ENCODE data around the gene NUP62.
"Not testable (repeated sequence)": the region's sequence is repeated elsewhere in the genome, so short reads cannot be mapped to it uniquely, and the experiment has no call there.

Gene NUP62

GRCh38 chr19:49968279-49968922, 39.1 kb upstream of the NUP62 start:
- Histone ChIP-seq H3K27ac (ENCODE audit: insufficient read depth, low read length, poor library complexity, severe bottlenecking) (no peak overlapping the region), H3K27me3 (replicated peaks; ENCODE audit: control insufficient read depth, insufficient read depth, low read length, poor library complexity, severe bottlenecking) (peaks cover 2% of the 10 kb centered on the region), H3K9me3 (ENCODE audit: control insufficient read depth, low read length) (no peaks in the 10 kb centered on the region), H3K4me3 (ENCODE audit: insufficient read depth, low read depth, low read length, poor library complexity, severe bottlenecking) (no peak overlapping the region), H3K4me1 (ENCODE audit: control insufficient read depth, insufficient read depth, low read length, poor library complexity, severe bottlenecking) (no peaks in the 10 kb centered on the region), H3K36me3 (ENCODE audit: control insufficient read depth, insufficient read depth, low read length) (no peaks in the 10 kb centered on the region)
- DNase-seq = no peak

- not testable (repeated sequence) for H3K4me1 ChIP-seq (ENCODE audit: control insufficient read depth, insufficient read depth, low read length, poor library complexity, severe bottlenecking); DNase-seq; H3K27ac ChIP-seq (ENCODE audit: insufficient read depth, low read length, poor library complexity, severe bottlenecking); H3K4me3 ChIP-seq (ENCODE audit: insufficient read depth, low read depth, low read length, poor library complexity, severe bottlenecking); H3K27me3 ChIP-seq (replicated peaks; ENCODE audit: control insufficient read depth, insufficient read depth, low read length, poor library complexity, severe bottlenecking); H3K36me3 ChIP-seq (ENCODE audit: control insufficient read depth, insufficient read depth, low read length); H3K9me3 ChIP-seq (ENCODE audit: control insufficient read depth, low read length)
Observed at GRCh38 chr19:49960980-49961379, 31.7 kb upstream of the NUP62 start, which contains the start of gene SIGLEC11. Gene SIGLEC11, minus strand, starts transcription at chr19:49961172. Its CDS starts 91 bp downstream, at chr19:49961081.

- H3K4me3 ChIP-seq (ENCODE audit: insufficient read depth, low read depth, low read length, poor library complexity, severe bottlenecking); H3K36me3 ChIP-seq (ENCODE audit: control insufficient read depth, insufficient read depth, low read length); DNase-seq; H3K27ac ChIP-seq (ENCODE audit: insufficient read depth, low read length, poor library complexity, severe bottlenecking); H3K9me3 ChIP-seq (ENCODE audit: control insufficient read depth, low read length); H3K27me3 ChIP-seq (replicated peaks; ENCODE audit: control insufficient read depth, insufficient read depth, low read length, poor library complexity, severe bottlenecking); H3K4me1 ChIP-seq (ENCODE audit: control insufficient read depth, insufficient read depth, low read length, poor library complexity, severe bottlenecking): not testable (repeated sequence)
Observed at GRCh38 chr19:49959892-49960291, 30.6 kb upstream of the NUP62 start.

- not testable (repeated sequence) for DNase-seq; H3K9me3 ChIP-seq (ENCODE audit: control insufficient read depth, low read length); H3K36me3 ChIP-seq (ENCODE audit: control insufficient read depth, insufficient read depth, low read length); H3K27me3 ChIP-seq (replicated peaks; ENCODE audit: control insufficient read depth, insufficient read depth, low read length, poor library complexity, severe bottlenecking); H3K27ac ChIP-seq (ENCODE audit: insufficient read depth, low read length, poor library complexity, severe bottlenecking); H3K4me1 ChIP-seq (ENCODE audit: control insufficient read depth, insufficient read depth, low read length, poor library complexity, severe bottlenecking); H3K4me3 ChIP-seq (ENCODE audit: insufficient read depth, low read depth, low read length, poor library complexity, severe bottlenecking)
Observed at GRCh38 chr19:49958596-49958995, 29.3 kb upstream of the NUP62 start.

- H3K27ac ChIP-seq (ENCODE audit: insufficient read depth, low read length, poor library complexity, severe bottlenecking); H3K9me3 ChIP-seq (ENCODE audit: control insufficient read depth, low read length); H3K4me3 ChIP-seq (ENCODE audit: insufficient read depth, low read depth, low read length, poor library complexity, severe bottlenecking); H3K36me3 ChIP-seq (ENCODE audit: control insufficient read depth, insufficient read depth, low read length); DNase-seq; H3K27me3 ChIP-seq (replicated peaks; ENCODE audit: control insufficient read depth, insufficient read depth, low read length, poor library complexity, severe bottlenecking); H3K4me1 ChIP-seq (ENCODE audit: control insufficient read depth, insufficient read depth, low read length, poor library complexity, severe bottlenecking): not testable (repeated sequence)
Observed at GRCh38 chr19:49958144-49958543, 28.8 kb upstream of the NUP62 start.

GRCh38 chr19:49957262-49957915, 28.1 kb upstream of the NUP62 start:
- DNase-seq = no peak
- Histone ChIP-seq H3K27me3 (replicated peaks; ENCODE audit: control insufficient read depth, insufficient read depth, low read length, poor library complexity, severe bottlenecking) (no peaks in the 10 kb centered on the region), H3K27ac (ENCODE audit: insufficient read depth, low read length, poor library complexity, severe bottlenecking) (no peak overlapping the region), H3K36me3 (ENCODE audit: control insufficient read depth, insufficient read depth, low read length) (no peaks in the 10 kb centered on the region), H3K4me3 (ENCODE audit: insufficient read depth, low read depth, low read length, poor library complexity, severe bottlenecking) (no peak overlapping the region), H3K4me1 (ENCODE audit: control insufficient read depth, insufficient read depth, low read length, poor library complexity, severe bottlenecking) (no peaks in the 10 kb centered on the region), H3K9me3 (ENCODE audit: control insufficient read depth, low read length) (no peaks in the 10 kb centered on the region)

GRCh38 chr19:49956115-49956495, 26.8 kb upstream of the NUP62 start:
- H3K9me3 ChIP-seq (ENCODE audit: control insufficient read depth, low read length) = no peaks in the 10 kb centered on the region
- no peak overlapping the region for H3K27ac ChIP-seq (ENCODE audit: insufficient read depth, low read length, poor library complexity, severe bottlenecking)
- H3K4me1 ChIP-seq (ENCODE audit: control insufficient read depth, insufficient read depth, low read length, poor library complexity, severe bottlenecking) = no peaks in the 10 kb centered on the region
- DNase-seq = no peak
- H3K27me3 ChIP-seq (replicated peaks; ENCODE audit: control insufficient read depth, insufficient read depth, low read length, poor library complexity, severe bottlenecking) = no peaks in the 10 kb centered on the region
- H3K36me3 ChIP-seq (ENCODE audit: control insufficient read depth, insufficient read depth, low read length) = no peaks in the 10 kb centered on the region
- no peak overlapping the region for H3K4me3 ChIP-seq (ENCODE audit: insufficient read depth, low read depth, low read length, poor library complexity, severe bottlenecking)

- no peaks in the 10 kb centered on the region for H3K27me3 ChIP-seq (replicated peaks; ENCODE audit: control insufficient read depth, insufficient read depth, low read length, poor library complexity, severe bottlenecking)
- no peaks in the 10 kb centered on the region for H3K9me3 ChIP-seq (ENCODE audit: control insufficient read depth, low read length)
- no peak overlapping the region for H3K4me3 ChIP-seq (ENCODE audit: insufficient read depth, low read depth, low read length, poor library complexity, severe bottlenecking)
- no peak overlapping the region for H3K27ac ChIP-seq (ENCODE audit: insufficient read depth, low read length, poor library complexity, severe bottlenecking)
- H3K4me1 ChIP-seq (ENCODE audit: control insufficient read depth, insufficient read depth, low read length, poor library complexity, severe bottlenecking) = no peaks in the 10 kb centered on the region
- DNase-seq = no peak
- H3K36me3 ChIP-seq (ENCODE audit: control insufficient read depth, insufficient read depth, low read length) = no peaks in the 10 kb centered on the region
Observed at GRCh38 chr19:49954933-49955332, 25.6 kb upstream of the NUP62 start.

- H3K4me1 ChIP-seq (ENCODE audit: control insufficient read depth, insufficient read depth, low read length, poor library complexity, severe bottlenecking) = no peaks in the 10 kb centered on the region
- no peak overlapping the region for H3K4me3 ChIP-seq (ENCODE audit: insufficient read depth, low read depth, low read length, poor library complexity, severe bottlenecking)
- no peaks in the 10 kb centered on the region for H3K36me3 ChIP-seq (ENCODE audit: control insufficient read depth, insufficient read depth, low read length)
- H3K27ac ChIP-seq (ENCODE audit: insufficient read depth, low read length, poor library complexity, severe bottlenecking) = no peak overlapping the region
- no peaks in the 10 kb centered on the region for H3K27me3 ChIP-seq (replicated peaks; ENCODE audit: control insufficient read depth, insufficient read depth, low read length, poor library complexity, severe bottlenecking)
- H3K9me3 ChIP-seq (ENCODE audit: control insufficient read depth, low read length) = no peaks in the 10 kb centered on the region
- DNase-seq = no peak
Observed at GRCh38 chr19:49954092-49954829, 25.0 kb upstream of the NUP62 start.

- H3K27ac ChIP-seq (ENCODE audit: insufficient read depth, low read length, poor library complexity, severe bottlenecking) = no peak overlapping the region
- DNase-seq = no peak
- no peaks in the 10 kb centered on the region for H3K27me3 ChIP-seq (replicated peaks; ENCODE audit: control insufficient read depth, insufficient read depth, low read length, poor library complexity, severe bottlenecking)
- no peaks in the 10 kb centered on the region for H3K4me1 ChIP-seq (ENCODE audit: control insufficient read depth, insufficient read depth, low read length, poor library complexity, severe bottlenecking)
- H3K4me3 ChIP-seq (ENCODE audit: insufficient read depth, low read depth, low read length, poor library complexity, severe bottlenecking) = no peak overlapping the region
- H3K36me3 ChIP-seq (ENCODE audit: control insufficient read depth, insufficient read depth, low read length) = no peaks in the 10 kb centered on the region
- no peaks in the 10 kb centered on the region for H3K9me3 ChIP-seq (ENCODE audit: control insufficient read depth, low read length)
Observed at GRCh38 chr19:49953416-49953815, 24.1 kb upstream of the NUP62 start.
